Measurements from ENCODE around the gene ST8SIA6.

Gene ST8SIA6

DNA sequence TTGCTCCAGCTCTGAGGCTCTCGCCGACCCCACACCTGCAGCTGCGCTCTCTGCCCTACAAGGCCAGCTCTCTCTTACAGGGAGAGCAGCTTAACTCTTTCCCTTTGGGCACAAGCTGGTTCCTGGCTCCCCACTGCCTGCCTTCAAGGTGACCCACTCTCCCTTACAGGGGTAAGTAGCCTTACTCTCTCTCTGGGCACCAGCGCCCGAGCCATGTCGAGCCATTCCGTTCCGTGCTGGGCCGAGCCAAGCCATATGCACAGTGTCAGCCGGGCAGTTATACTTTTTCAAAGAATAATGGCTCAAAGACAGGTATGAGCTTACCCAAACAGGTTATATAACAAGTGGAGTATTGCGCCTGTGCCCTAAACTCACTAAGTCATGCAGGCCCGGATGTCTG lies 181.7 kb downstream of the ST8SIA6 start:
- no peak for DNase-seq (ENCODE audit: low read depth in 1 of 2, low spot score in 1 of 2)

Measured in stimulated activated CD4-positive, alpha-beta T cell treated with anti-CD3 and anti-CD28 coated beads, Interleukin-15, amount 100 ng/mL, for 1 hour (primary cell).